Mesothelial cell of epicardium (in vitro differentiated cells): ENCODE results near the gene ETF1. TPM values are rescaled to one million over a fixed set of nuclear protein-coding genes. Genes with fewer than 3 reads are reported as not detected.
"Not testable (repeated sequence)": the region's sequence is repeated elsewhere in the genome, so short reads cannot be mapped to it uniquely, and the experiment has no call there.

Experiments used
- DNase-seq, 2 experiments: peaks; one replicate each; pipeline ENCODE4 v3.0.0; 2021; ENCODE audit warnings: low spot score in 2 of 2; ENCODE audit not compliant: unreplicated experiment in 2 of 2
- H3K27ac Mint-ChIP-seq: 2 replicates; pipeline ENCODE4 v1.8.0; 2021; ENCODE audit warnings: mixed read lengths
- H3K27me3 Mint-ChIP-seq: 2 replicates; pipeline ENCODE4 v1.8.0; 2021; ENCODE audit warnings: low read depth, mixed read lengths
- H3K36me3 Mint-ChIP-seq: 2 replicates; pipeline ENCODE4 v1.8.0; 2021; ENCODE audit warnings: mixed read lengths
- H3K4me1 Mint-ChIP-seq: 2 replicates; pipeline ENCODE4 v1.8.0; 2021; ENCODE audit warnings: mixed read lengths
- H3K4me3 Mint-ChIP-seq: 2 replicates; pipeline ENCODE4 v1.8.0; 2021; ENCODE audit warnings: mild to moderate bottlenecking, moderate library complexity, mixed read lengths
- H3K9me3 Mint-ChIP-seq: 2 replicates; pipeline ENCODE4 v1.8.0; 2021; ENCODE audit warnings: mixed read lengths
- CTCF ChIP-seq: fragments of 200-600 bp; sonication (generic); IDR thresholded peaks from one replicate; pipeline ENCODE4 v1.5.0; 2021; ENCODE audit warnings: antibody characterized with exemption; ENCODE audit not compliant: unreplicated experiment
- total RNA-seq: library from RNA; stranded (reverse); gene quantifications from 3 replicates; pipeline ENCODE4 v1.2.1, GENCODE V29; 2021

ETF1 gene
- total RNA-seq, 1 donor from 2014 or later, result 77.7 TPM

DNA sequence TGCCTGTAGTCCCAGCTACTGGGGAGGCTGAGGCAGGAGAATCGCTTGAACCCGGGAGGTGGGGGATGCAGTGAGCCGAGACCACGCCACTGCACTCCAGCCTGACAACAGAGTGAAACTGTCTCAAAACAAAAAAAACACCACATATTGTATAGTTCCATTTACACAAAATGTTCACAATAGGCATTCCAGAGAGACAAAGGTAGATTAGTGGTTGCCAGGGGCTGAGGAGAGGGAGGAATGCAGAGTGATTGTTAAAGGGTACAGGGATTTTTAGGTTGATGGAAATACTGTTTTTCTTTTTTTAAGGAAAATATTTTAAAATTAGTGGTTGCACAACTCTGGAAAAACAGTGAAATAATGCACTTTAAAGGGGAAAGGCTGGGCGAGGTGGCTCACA, 19.6 kb downstream of the ETF1 start:
- Mint-ChIP-seq H3K4me3 (no peak overlapping the region), H3K27ac (no peak overlapping the region), H3K27me3 (no peaks in the 10 kb centered on the region), H3K36me3 (peaks cover 3% of the 10 kb centered on the region), H3K9me3 (no peaks in the 10 kb centered on the region), H3K4me1 (peaks cover 12% of the 10 kb centered on the region)
- no peak for DNase-seq
- TF ChIP-seq CTCF, result no peak

- Mint-ChIP-seq H3K36me3 (peaks cover 14% of the 10 kb centered on the region), H3K4me1 (peaks cover 5% of the 10 kb centered on the region), H3K9me3 (no peaks in the 10 kb centered on the region), H3K27me3 (no peaks in the 10 kb centered on the region), H3K4me3 (no peak overlapping the region), H3K27ac (no peak overlapping the region)
- no peak for DNase-seq
- no peak for TF ChIP-seq CTCF
Observed at GRCh38 chr5:138520971-138521370, 22.1 kb downstream of the ETF1 start.

DNA sequence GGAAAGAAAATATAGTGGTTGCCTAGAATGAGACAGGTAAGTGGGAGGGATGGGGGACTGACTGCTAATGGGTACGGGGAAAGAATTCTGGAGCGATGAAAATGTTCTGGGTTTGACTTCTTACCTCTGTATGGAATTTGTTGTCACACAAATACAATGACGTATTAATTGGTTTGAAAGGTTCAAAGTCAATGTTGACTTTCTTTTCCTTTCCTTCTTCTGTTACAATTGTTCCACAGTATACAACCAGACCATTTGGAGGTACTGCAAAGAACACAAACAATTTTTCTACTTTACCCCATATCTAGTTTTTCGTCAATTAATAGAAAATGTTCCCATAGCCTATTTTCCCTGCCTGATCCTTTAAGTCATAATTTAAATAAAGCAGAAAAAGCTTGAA, 25.6 kb downstream of the ETF1 start:
- H3K4me3 Mint-ChIP-seq, result no peak overlapping the region
- no peaks in the 10 kb centered on the region for H3K27me3 Mint-ChIP-seq
- H3K9me3 Mint-ChIP-seq, result no peaks in the 10 kb centered on the region
- no peak for TF ChIP-seq CTCF
- no peak for DNase-seq
- H3K27ac Mint-ChIP-seq, result no peak overlapping the region
- H3K36me3 Mint-ChIP-seq, result peaks cover 29% of the 10 kb centered on the region
- H3K4me1 Mint-ChIP-seq, result peaks cover 5% of the 10 kb centered on the region

GRCh38 chr5:138515556-138516245, 27.3 kb downstream of the ETF1 start:
- no peak for TF ChIP-seq CTCF
- H3K4me3 Mint-ChIP-seq, result no peak overlapping the region
- peaks cover 5% of the 10 kb centered on the region for H3K4me1 Mint-ChIP-seq
- peaks cover 34% of the 10 kb centered on the region for H3K36me3 Mint-ChIP-seq
- no peak overlapping the region for H3K27ac Mint-ChIP-seq
- H3K27me3 Mint-ChIP-seq, result no peaks in the 10 kb centered on the region
- no peaks in the 10 kb centered on the region for H3K9me3 Mint-ChIP-seq
- no peak for DNase-seq

DNA sequence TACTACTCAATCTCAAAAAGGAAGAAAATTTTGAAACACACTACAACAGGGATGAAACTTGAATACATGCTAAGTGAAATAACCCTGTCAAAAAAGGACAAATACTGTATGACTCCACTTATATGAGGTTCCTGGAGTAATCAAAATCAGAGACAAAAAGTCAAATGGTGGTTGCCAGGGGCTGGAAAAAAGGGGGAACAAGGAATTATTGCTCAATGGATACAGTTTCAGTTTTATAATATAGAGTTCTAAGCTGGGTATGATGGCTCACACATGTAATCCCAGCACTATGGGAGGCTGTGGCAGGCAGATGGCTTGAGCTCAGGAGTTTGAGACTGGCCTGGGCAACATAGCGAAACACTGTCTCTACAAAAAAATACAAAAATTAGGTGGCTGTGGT, 29.0 kb downstream of the ETF1 start:
- H3K36me3 Mint-ChIP-seq, result peaks cover 42% of the 10 kb centered on the region
- TF ChIP-seq CTCF, result no peak
- no peak overlapping the region for H3K27ac Mint-ChIP-seq
- H3K4me1 Mint-ChIP-seq, result peaks cover 4% of the 10 kb centered on the region
- no peaks in the 10 kb centered on the region for H3K27me3 Mint-ChIP-seq
- H3K4me3 Mint-ChIP-seq, result no peak overlapping the region
- no peak for DNase-seq
- H3K9me3 Mint-ChIP-seq, result no peaks in the 10 kb centered on the region

DNA sequence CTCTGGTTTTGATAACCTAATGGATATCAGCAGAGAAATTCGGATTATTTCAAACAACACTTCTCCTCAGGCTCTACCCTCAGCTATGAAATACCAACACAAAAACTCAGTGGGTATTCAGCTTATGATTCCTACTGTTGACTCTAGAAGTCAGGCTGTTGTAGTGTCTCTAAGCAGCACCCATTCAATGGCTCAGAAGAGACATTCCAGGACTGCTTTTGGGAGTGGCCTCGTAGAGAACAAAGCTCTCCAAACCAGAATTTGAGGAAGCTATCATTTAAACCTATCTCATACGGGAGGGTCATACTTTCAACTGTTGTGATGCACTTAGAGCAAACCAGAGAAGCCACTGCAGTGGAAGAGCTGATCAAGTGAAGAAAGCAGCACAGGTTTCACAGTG, 34.1 kb downstream of the ETF1 start:
- Mint-ChIP-seq H3K4me3 (no peak overlapping the region), H3K9me3 (no peaks in the 10 kb centered on the region), H3K36me3 (peaks cover 37% of the 10 kb centered on the region), H3K4me1 (no peaks in the 10 kb centered on the region), H3K27ac (no peak overlapping the region), H3K27me3 (no peaks in the 10 kb centered on the region)
- no peak for TF ChIP-seq CTCF
- no peak for DNase-seq

DNA sequence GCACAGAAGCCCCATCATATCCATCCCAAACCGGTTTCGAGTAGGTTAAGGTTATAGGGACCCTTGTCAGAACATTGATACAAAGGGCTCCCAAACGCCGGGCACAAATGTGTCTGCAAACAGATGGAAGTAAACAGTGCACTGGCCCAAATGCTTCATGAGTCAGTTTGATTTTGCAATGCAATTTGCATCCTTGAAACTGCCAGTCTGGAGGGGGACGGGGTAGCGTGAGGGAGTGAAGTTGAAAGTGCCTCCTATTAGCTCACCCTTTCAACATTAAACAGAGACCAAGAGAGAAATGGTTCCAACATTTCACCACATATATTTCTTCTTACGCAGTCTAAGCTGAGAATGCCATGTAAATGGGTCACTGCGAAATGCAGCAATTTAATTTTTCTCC, 35.6 kb downstream of the ETF1 start:
- H3K36me3 Mint-ChIP-seq, result peaks cover 32% of the 10 kb centered on the region
- not testable (repeated sequence) for H3K9me3 Mint-ChIP-seq, H3K4me1 Mint-ChIP-seq, DNase-seq, H3K27me3 Mint-ChIP-seq, H3K4me3 Mint-ChIP-seq, H3K27ac Mint-ChIP-seq
